ENCODE data around the gene SMOC2.

DNA sequence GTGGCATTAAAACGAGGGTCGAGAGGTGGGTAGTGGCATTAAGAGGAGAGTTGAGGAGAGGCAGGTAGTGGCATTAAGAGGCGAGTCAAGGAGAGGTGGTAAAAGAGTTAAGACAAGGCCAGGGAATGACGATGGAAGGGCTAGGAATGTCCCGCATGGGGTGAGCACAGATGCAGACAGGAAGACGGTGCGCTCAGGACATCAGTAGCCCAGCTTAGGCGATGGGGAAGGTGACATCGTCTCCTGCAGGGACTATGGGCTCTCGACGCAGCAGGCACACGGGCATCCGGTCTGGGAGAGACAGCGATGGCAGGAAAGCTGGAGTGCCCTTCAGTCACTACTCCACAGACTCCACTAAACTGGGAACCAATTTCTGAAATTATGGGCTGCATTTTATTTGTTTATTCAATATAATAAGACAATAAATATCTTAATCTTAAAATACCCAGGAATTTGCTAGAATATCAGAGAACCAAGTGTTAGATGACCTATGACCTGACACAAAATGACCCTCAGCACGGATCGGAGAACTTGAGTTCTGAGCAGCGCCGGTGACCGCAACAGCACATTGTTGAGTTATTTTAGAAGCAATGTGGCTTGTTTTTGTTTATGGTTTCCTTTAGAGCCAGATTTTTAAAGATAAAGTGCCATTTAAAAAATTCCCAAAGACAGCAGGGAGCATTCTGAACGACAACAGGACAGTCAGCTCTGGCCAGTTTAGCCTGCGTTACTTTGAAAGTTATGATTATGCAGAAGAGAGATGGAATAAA, 177.7 kb downstream of the SMOC2 start:
- TF ChIP-seq, protein P1, sequence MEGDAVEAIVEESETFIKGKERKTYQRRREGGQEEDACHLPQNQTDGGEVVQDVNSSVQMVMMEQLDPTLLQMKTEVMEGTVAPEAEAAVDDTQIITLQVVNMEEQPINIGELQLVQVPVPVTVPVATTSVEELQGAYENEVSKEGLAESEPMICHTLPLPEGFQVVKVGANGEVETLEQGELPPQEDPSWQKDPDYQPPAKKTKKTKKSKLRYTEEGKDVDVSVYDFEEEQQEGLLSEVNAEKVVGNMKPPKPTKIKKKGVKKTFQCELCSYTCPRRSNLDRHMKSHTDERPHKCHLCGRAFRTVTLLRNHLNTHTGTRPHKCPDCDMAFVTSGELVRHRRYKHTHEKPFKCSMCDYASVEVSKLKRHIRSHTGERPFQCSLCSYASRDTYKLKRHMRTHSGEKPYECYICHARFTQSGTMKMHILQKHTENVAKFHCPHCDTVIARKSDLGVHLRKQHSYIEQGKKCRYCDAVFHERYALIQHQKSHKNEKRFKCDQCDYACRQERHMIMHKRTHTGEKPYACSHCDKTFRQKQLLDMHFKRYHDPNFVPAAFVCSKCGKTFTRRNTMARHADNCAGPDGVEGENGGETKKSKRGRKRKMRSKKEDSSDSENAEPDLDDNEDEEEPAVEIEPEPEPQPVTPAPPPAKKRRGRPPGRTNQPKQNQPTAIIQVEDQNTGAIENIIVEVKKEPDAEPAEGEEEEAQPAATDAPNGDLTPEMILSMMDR (IDR thresholded peaks at IDR 0.05): no peak
- TF ChIP-seq POLR2A (IDR thresholded peaks at IDR 0.05): no peak

Measured in thyroid gland (tissue), 4 donors.